ENCODE measurements around the gene RBM28. TPM values are rescaled to one million over a fixed set of nuclear protein-coding genes. Genes with fewer than 3 reads are reported as not detected.

RBM28 gene
- total RNA-seq, 1 experiment from 2014 or later: 54.1 TPM

DNA sequence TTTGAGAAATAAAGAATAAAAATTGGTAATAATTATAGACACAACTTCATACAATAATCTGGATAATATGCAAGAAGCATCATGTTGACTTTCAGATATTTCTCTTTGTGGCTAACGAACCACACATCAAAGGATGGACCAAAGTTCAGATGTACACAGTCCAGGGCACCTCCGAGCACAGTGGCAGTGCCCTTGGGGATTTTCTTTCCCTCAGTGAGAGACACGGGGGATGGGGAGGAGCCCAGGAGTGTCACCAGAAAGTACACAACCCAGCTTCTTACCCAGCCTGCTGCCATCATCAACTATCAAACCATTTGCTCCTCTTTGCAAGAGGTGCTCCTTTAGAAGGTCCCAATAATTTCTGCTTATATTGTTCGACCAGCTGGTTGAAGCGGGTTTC lies 33.2 kb downstream of the RBM28 start:
- peaks cover 29% of the 10 kb centered on the region for H3K36me3 ChIP-seq (ENCODE audit: control insufficient read depth, insufficient read depth, low read length)
- DNase-seq (ENCODE audit: low read depth, low spot score) (no peak), ATAC-seq (no peak)
- no peaks in the 10 kb centered on the region for H3K4me1 ChIP-seq (ENCODE audit: control insufficient read depth, insufficient read depth, low read length)
- TF ChIP-seq SIN3A (IDR thresholded peaks at IDR 0.05; ENCODE audit: borderline replicate concordance, insufficient read depth, low read depth, low read length) (no peak), POLR2AphosphoS5 (IDR thresholded peaks at IDR 0.05; ENCODE audit: low read depth, low read length) (no peak), TCF7L2 (IDR thresholded peaks at IDR 0.05; ENCODE audit: low read depth, low read length) (no peak)
- TF ChIP-seq, protein P1, sequence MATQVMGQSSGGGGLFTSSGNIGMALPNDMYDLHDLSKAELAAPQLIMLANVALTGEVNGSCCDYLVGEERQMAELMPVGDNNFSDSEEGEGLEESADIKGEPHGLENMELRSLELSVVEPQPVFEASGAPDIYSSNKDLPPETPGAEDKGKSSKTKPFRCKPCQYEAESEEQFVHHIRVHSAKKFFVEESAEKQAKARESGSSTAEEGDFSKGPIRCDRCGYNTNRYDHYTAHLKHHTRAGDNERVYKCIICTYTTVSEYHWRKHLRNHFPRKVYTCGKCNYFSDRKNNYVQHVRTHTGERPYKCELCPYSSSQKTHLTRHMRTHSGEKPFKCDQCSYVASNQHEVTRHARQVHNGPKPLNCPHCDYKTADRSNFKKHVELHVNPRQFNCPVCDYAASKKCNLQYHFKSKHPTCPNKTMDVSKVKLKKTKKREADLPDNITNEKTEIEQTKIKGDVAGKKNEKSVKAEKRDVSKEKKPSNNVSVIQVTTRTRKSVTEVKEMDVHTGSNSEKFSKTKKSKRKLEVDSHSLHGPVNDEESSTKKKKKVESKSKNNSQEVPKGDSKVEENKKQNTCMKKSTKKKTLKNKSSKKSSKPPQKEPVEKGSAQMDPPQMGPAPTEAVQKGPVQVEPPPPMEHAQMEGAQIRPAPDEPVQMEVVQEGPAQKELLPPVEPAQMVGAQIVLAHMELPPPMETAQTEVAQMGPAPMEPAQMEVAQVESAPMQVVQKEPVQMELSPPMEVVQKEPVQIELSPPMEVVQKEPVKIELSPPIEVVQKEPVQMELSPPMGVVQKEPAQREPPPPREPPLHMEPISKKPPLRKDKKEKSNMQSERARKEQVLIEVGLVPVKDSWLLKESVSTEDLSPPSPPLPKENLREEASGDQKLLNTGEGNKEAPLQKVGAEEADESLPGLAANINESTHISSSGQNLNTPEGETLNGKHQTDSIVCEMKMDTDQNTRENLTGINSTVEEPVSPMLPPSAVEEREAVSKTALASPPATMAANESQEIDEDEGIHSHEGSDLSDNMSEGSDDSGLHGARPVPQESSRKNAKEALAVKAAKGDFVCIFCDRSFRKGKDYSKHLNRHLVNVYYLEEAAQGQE (IDR thresholded peaks at IDR 0.05; ENCODE audit: insufficient read depth in 1 of 2, low read depth in 2 of 2, low read length in 1 of 2): no peak
- TF ChIP-seq, protein P2, sequence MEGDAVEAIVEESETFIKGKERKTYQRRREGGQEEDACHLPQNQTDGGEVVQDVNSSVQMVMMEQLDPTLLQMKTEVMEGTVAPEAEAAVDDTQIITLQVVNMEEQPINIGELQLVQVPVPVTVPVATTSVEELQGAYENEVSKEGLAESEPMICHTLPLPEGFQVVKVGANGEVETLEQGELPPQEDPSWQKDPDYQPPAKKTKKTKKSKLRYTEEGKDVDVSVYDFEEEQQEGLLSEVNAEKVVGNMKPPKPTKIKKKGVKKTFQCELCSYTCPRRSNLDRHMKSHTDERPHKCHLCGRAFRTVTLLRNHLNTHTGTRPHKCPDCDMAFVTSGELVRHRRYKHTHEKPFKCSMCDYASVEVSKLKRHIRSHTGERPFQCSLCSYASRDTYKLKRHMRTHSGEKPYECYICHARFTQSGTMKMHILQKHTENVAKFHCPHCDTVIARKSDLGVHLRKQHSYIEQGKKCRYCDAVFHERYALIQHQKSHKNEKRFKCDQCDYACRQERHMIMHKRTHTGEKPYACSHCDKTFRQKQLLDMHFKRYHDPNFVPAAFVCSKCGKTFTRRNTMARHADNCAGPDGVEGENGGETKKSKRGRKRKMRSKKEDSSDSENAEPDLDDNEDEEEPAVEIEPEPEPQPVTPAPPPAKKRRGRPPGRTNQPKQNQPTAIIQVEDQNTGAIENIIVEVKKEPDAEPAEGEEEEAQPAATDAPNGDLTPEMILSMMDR (IDR thresholded peaks at IDR 0.05): no peak
- CTCF ChIA-PET: no interaction called here
- BruUV-seq (replicated peaks): TSS peak; percentile 59
- no peak overlapping the region for H3K27ac ChIP-seq (ENCODE audit: low read length)
- no peaks in the 10 kb centered on the region for H3K27me3 ChIP-seq (ENCODE audit: control insufficient read depth, insufficient read depth, low read length)
- no peaks in the 10 kb centered on the region for H3K9me3 ChIP-seq (ENCODE audit: control insufficient read depth, insufficient read depth, low read depth, low read length)
- intact Hi-C loops (cut with micrococcal nuclease; ENCODE audit: unreplicated experiment): no loop called here
- POLR2A ChIA-PET: no interaction called here
- in situ Hi-C loops (cut with HindIII; ENCODE audit: low pct_unique_long_range_greater_than_20kb, low sequenced_read_pairs): no loop called here
- H3K4me3 ChIP-seq (ENCODE audit: low read depth in 2 of 2, low read length in 2 of 2): no peak overlapping the region

DNA sequence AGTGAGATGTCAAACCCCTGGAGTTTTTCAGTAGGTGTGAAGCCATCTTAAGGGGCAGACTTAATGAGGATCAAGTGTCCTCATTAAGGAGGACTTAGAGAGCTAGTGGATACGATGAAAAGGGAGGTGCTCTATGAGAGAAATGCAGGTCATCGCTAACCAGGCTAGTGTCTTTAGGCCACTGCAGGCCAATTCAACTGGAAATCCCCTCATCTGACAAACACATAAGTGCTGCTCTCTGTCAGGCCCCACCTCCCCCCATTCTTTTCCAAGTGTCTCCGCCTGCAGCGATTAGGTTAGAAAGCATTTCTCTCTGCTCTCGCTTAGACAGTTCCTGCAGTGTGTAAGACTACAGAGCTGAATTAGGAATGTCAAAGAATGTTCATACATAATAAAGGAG lies 33.7 kb downstream of the RBM28 start:
- no peaks in the 10 kb centered on the region for H3K27me3 ChIP-seq (ENCODE audit: control insufficient read depth, insufficient read depth, low read length)
- ATAC-seq (no peak), DNase-seq (ENCODE audit: low read depth, low spot score) (no peak)
- BruUV-seq (replicated peaks): no TSS peak
- no peak overlapping the region for H3K4me3 ChIP-seq (ENCODE audit: low read depth in 2 of 2, low read length in 2 of 2)
- H3K4me1 ChIP-seq (ENCODE audit: control insufficient read depth, insufficient read depth, low read length): no peaks in the 10 kb centered on the region
- intact Hi-C loops (cut with micrococcal nuclease; ENCODE audit: unreplicated experiment) (no loop called here), in situ Hi-C loops (cut with HindIII; ENCODE audit: low pct_unique_long_range_greater_than_20kb, low sequenced_read_pairs) (no loop called here)
- TF ChIP-seq, protein P2 (IDR thresholded peaks at IDR 0.05): no peak
- TF ChIP-seq TCF7L2 (IDR thresholded peaks at IDR 0.05; ENCODE audit: low read depth, low read length): no peak
- TF ChIP-seq, protein P1 (IDR thresholded peaks at IDR 0.05; ENCODE audit: insufficient read depth in 1 of 2, low read depth in 2 of 2, low read length in 1 of 2): no peak
- TF ChIP-seq SIN3A (IDR thresholded peaks at IDR 0.05; ENCODE audit: borderline replicate concordance, insufficient read depth, low read depth, low read length): no peak
- no peak for TF ChIP-seq POLR2AphosphoS5 (IDR thresholded peaks at IDR 0.05; ENCODE audit: low read depth, low read length)
- CTCF ChIA-PET: no interaction called here
- no peaks in the 10 kb centered on the region for H3K9me3 ChIP-seq (ENCODE audit: control insufficient read depth, insufficient read depth, low read depth, low read length)
- H3K27ac ChIP-seq (ENCODE audit: low read length): no peak overlapping the region
- POLR2A ChIA-PET: no interaction called here
- H3K36me3 ChIP-seq (ENCODE audit: control insufficient read depth, insufficient read depth, low read length): peaks cover 25% of the 10 kb centered on the region

Measured in Panc1 (cell line).